ENCODE data around the gene CZIB. TPM values are rescaled to one million over a fixed set of nuclear protein-coding genes. Genes with fewer than 3 reads are reported as not detected.

CZIB gene
- polyA plus RNA-seq, 1 donor from 2014 or later: 103 TPM

GRCh38 chr1:53174971-53175913, 45.2 kb downstream of the CZIB start:
- Histone ChIP-seq H3K4me2 (ENCODE audit: low read length) (no peak overlapping the region), H3K27me3 (ENCODE audit: insufficient read depth, low read depth, low read length) (no peaks in the 10 kb centered on the region), H3F3A (ENCODE audit: insufficient read depth, low read length, poor library complexity, severe bottlenecking) (no peaks in the 10 kb centered on the region), H3K27ac (ENCODE audit: low read length) (no peak overlapping the region), H4K20me1 (ENCODE audit: insufficient read depth) (no peaks in the 10 kb centered on the region), H3K36me3 (ENCODE audit: insufficient read depth, low read length) (no peaks in the 10 kb centered on the region), H2AFZ (ENCODE audit: low read depth, low read length) (no peak overlapping the region), H3K9me3 (ENCODE audit: low read length) (no peaks in the 10 kb centered on the region), H3K9me2 (ENCODE audit: insufficient read depth, low read length) (no peaks in the 10 kb centered on the region), H3K4me3 (ENCODE audit: low read length) (no peak overlapping the region), H3K9ac (ENCODE audit: low read length) (no peak overlapping the region), H3K79me2 (replicated peaks; ENCODE audit: insufficient read depth, low read length) (no peaks in the 10 kb centered on the region)
- TF ChIP-seq EZH2 (IDR thresholded peaks at IDR 0.05; ENCODE audit: borderline replicate concordance, insufficient read depth, low read length, poor library complexity, severe bottlenecking) (no peak), POLR2AphosphoS5 (IDR thresholded peaks at IDR 0.05) (no peak), MXI1 (conservative IDR thresholded peaks at IDR 0.05; ENCODE audit: poor library complexity, severe bottlenecking) (no peak), TAF1 (IDR thresholded peaks at IDR 0.05; ENCODE audit: low read depth) (no peak), CTCF (IDR thresholded peaks at IDR 0.05; ENCODE audit: poor library complexity, severe bottlenecking) (no peak), SMC3 (conservative IDR thresholded peaks at IDR 0.05; ENCODE audit: poor library complexity) (no peak), EP300 (conservative IDR thresholded peaks at IDR 0.05; ENCODE audit: poor library complexity, severe bottlenecking) (no peak)

GRCh38 chr1:53172426-53173128, 47.9 kb downstream of the CZIB start:
- no peaks in the 10 kb centered on the region for H3K9me3 ChIP-seq (ENCODE audit: low read length)
- H3F3A ChIP-seq (ENCODE audit: insufficient read depth, low read length, poor library complexity, severe bottlenecking): no peaks in the 10 kb centered on the region
- H3K27me3 ChIP-seq (ENCODE audit: insufficient read depth, low read depth, low read length): no peaks in the 10 kb centered on the region
- no peaks in the 10 kb centered on the region for H3K36me3 ChIP-seq (ENCODE audit: insufficient read depth, low read length)
- H3K27ac ChIP-seq (ENCODE audit: low read length): no peak overlapping the region
- H3K9me2 ChIP-seq (ENCODE audit: insufficient read depth, low read length): no peaks in the 10 kb centered on the region
- no peaks in the 10 kb centered on the region for H4K20me1 ChIP-seq (ENCODE audit: insufficient read depth)
- no peak overlapping the region for H3K4me3 ChIP-seq (ENCODE audit: low read length)
- H3K4me2 ChIP-seq (ENCODE audit: low read length): no peak overlapping the region
- H3K79me2 ChIP-seq (replicated peaks; ENCODE audit: insufficient read depth, low read length): no peaks in the 10 kb centered on the region
- TF ChIP-seq MXI1 (conservative IDR thresholded peaks at IDR 0.05; ENCODE audit: poor library complexity, severe bottlenecking): no peak
- no peak for TF ChIP-seq RAD21 (conservative IDR thresholded peaks at IDR 0.05)
- no peak for TF ChIP-seq SMC3 (conservative IDR thresholded peaks at IDR 0.05; ENCODE audit: poor library complexity)
- TF ChIP-seq CTCF (IDR thresholded peaks at IDR 0.05; ENCODE audit: poor library complexity, severe bottlenecking): no peak
- no peak for TF ChIP-seq TAF1 (IDR thresholded peaks at IDR 0.05; ENCODE audit: low read depth)
- H2AFZ ChIP-seq (ENCODE audit: low read depth, low read length): no peak overlapping the region
- no peak overlapping the region for H3K9ac ChIP-seq (ENCODE audit: low read length)
